ENCODE results near the gene OLR1. TPM values are rescaled to one million over a fixed set of nuclear protein-coding genes. Genes with fewer than 3 reads are reported as not detected.
A peak's percentile ranks its signal among the peaks of the same experiment; 100 is the strongest.

Gene OLR1
- total RNA-seq, 1 donor from 2014 or later = not detected

DNA sequence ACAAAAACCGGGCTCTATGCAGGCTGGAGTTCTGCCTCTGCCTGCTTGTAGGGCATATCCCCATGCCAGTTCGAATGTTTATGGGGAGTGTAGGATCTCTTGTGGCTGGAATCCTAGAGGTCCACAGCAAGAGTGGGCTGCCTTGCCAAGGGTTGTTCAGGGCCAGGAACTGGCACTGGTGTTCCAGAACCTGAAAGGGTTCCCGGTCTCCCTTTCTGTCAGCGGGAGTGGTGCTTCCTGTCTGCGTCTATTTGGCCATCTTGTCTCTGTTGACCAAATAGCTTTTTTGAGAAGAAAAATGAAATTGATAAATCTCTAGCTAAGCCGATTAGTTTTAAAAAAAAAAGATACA lies 17.8 kb downstream of the OLR1 start:
- DNase-seq (ENCODE audit: low read depth) = no peak

DNA sequence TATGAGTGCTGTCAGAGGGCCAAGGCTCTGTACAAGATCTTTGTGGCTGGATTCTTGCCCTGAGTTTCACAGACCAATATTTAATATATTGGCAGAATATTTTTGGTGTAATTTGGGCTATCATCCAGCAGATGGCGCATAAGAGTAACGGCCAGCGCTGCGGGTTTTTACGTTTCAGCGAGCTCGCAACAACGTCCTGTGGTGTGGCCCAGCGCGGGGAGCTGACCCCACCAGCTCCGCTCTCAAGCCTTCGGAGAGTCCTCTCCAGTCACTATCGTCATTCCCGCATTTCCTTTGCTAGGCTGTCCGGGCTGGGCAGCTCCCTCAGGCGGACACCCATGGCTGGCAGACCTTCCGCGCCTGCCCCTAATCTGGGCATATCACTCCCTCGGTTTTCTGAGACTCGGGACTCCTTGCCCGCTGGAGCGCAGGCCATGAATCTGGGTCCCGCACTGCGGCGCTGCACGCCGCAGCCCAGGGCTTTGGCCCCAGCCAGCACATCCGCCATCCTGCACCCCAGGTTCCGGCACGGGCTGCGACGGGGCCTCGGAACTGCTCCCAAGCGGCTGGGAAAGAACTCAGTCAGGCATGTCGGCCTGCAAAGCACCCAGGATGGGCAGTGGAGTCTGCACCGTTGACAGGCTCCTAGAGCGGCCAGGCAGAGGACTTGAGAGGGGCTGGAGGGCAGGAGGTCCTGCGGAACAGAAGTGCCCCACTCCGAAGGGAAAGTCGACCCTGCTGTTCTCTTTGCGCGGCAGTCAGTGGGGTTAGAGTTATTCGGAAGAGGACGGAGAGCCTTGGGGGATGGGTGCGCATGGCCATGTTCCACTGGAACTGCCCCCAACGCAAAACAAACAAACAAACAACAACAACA lies 18.4 kb downstream of the OLR1 start:
- peak; percentile 75 for DNase-seq (ENCODE audit: low read depth)

DNA sequence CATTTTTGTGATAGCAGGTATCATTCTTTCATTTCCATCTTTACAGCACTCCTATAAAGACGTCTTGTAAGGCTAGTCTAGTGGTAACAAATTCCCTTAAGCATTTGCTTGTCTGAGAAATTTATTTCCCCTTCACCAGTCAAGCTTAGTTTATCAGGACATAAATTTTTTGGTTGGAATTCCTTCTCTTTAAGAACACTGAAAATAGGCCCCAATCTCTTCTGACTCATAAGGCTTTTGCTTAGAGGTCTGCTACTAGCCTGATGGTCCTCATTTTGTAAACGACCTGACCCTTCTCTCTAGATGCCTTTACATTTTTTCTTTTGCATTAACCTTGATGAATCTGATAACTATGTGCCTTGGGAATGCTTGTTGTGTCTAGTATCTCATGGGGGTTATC lies 20.3 kb downstream of the OLR1 start:
- DNase-seq (ENCODE audit: low read depth) = no peak

DNA sequence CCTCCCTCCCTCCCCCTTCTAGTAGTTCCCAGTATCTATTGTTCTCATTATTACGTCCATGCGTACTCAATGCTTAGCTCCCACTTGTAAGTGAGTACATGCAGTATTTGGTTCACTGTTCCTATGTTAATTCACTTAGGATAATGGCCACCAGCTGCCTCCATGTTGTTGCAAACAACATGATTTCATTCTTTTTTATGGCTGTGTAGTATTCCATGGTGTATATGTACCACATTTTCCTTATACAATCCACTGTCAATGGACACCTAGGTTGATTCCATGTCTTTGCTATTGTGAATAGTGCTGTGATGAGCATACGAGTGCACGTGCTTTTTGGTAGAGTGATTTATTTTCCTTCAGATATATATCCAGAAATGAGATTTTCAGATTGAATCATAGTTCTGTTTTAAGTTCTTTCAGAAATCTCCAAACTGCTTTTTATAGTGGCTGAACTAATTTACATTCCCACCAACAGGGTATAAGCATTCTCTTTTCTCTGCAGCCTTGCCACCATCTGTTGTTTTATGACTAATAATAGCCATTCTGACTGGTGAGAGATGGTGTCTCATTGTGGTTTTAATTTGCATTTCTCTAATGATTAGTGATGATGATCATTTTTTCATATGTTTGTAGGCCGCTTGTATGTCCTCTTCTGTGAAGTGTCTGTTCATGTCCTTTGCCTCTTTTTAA lies 24.1 kb downstream of the OLR1 start:
- DNase-seq (ENCODE audit: low read depth) = no peak

DNA sequence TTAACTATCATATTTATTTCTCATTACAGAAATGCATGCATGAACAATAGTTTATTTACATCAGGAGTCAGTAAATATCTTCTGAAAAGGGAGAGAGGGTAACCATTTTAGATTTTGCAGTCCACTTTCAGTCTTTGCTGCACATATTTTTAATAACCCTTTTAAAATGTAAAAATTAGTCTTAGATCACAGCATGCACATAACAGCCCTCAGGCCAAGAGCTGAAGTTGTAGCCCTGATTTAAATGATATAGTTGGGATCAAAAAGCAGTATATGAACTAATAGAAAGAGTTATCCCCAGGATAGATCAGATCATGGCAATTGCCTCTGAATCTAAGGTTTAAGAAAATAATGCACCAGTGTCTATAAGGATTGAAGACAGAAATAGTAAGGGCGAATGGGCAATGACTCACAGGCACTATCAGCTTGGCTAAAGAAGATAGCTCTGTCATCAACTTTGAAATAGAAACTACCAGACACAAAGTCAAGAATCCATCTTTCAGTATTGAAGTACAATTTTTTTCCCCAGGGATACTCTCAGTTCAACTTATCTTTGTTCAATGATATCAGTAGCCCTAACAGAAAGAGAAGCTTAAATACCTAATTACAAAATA lies 28.8 kb downstream of the OLR1 start:
- DNase-seq (ENCODE audit: low read depth) = peak; percentile 34

DNA sequence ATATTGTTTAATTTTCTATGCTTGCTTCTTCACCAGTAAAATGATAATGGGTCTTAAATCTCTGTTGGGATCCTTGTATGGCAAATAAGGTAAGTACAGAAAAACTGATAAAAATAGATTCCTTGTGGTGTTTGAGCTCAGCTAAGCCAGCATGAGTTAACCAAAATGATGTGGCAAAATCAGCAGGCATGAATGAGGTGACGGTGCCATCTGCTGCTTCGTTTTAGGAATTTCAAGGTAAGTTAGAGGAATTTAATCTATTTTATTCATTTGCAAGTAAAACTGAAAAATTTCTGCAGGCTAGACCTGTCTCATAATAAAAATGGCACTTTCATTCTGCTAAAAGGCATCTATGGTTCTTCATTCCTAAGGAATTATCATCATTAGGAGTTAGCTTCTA lies 31.9 kb downstream of the OLR1 start:
- peak; percentile 49 for DNase-seq (ENCODE audit: low read depth)

DNA sequence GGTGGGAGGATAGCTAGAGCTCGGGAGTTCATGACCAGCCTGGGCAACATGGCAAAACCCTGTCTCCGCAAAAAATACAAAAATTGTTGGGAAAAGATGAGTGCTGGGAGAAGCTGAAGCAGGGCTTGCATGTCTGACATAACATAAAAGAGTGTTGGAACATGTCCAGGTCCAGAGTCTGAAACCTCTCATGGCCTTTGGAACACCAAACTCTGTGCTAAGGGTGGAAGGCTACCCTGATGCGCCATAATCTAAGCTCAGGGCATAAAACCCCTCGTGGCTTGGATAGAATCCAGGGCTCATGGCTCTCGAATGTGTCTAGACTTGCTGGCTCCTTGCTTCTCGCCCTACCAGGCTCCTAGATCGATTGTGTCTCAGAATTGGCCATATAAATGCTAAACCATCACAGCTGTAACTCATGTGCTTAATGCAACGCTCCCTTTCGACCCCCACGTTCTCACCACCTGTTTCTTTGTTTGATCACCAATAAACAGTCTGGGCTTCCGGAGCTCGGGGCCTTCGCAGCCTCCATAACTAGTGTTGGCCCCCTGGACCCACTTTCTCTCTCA lies 35.2 kb downstream of the OLR1 start:
- no peak for DNase-seq (ENCODE audit: low read depth)

DNA sequence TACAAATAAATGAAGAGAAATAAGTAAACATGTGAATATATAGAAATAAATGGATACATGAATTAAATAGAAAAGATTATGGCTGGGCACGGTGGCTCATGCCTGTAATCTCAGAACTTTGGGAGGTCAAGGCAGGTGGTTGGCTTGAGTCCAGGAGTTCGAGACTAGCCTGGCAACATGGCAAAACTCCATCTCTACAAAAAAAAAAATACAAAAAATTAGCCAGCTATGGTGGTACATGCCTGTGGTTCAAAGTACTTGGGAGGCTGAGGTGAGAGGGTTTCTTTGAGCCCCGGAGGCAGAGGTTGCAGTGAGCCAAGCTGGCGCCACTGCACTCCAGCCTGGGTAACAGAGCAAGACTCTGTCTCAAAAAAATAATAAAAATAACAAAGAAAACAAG lies 36.8 kb downstream of the OLR1 start:
- DNase-seq (ENCODE audit: low read depth) = no peak

DNA sequence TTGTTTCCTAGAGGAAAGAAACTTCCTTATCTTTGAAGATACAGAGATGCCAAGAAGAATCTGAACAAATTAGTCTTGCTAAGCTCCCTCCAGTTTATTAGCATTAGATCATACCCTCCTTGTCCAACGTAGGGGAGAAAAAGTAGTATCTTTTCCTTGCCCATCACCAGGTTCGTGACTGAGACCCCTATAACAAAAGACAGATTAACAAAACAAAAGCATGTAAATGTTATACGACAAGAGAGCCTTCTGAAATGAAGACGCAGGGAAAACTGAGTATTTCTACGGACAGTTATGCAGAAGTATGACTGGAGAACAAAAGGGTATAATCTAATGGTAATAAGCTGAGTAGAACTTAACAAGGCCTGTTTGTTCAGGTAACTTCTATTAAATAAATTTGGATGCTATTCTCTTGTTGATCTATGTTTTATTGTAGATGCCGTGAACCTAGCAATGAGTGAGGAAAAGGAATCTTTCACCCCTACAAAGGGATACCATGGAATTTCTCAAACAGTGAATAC lies 39.0 kb downstream of the OLR1 start:
- DNase-seq (ENCODE audit: low read depth) = no peak

DNA sequence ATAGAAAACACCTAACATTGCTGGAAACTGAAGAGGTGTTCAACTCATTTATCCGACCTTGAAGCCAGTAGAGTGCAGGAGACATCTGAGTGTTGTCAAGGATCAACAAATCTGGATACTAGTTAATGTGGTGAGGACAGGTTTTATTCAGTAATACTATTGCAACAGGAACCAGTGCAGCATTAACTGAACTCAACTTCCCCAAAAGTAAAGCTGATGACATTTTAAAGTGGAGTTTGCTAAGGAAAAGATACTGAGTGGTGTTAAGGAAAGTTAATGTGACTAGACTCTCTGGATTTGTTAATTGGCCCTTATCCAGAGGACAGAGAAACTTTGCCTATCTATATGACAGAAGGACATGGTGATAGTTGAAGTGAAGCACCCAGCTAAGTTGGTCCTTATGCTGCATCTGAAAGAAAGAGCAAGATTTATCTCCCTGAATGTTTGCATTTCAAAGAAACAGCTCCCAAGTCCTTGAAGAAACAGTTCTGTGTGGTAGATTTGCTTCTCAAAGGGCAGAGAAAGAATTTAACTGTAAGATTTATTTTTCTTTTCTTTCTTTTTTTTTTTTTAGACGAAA lies 40.7 kb downstream of the OLR1 start:
- DNase-seq (ENCODE audit: low read depth) = no peak

DNA sequence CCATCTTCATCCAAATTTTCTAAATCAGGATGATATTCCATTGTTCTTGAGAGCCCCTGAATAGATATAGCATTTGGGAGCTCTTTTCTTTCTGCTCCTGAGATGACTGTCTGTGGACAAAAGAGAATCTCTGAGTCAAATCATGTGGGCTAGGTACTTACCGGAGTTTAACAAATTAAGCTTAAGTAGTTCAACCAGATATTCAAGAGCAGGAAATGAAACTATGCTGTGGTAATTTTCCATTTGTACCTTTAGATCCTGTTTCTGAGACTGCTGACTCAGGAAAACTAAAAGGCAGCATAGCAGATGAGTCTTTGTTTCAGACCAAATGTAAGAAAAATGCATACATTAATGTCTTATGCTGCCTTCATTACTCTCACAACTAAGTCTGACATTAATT lies 41.9 kb downstream of the OLR1 start, which contains the start of gene CLEC7A:
Gene CLEC7A (minus strand): TSS at position 158 of the 400 bp plus-strand sequence. CDS start 117 bp downstream, at position 41.
- no peak for DNase-seq (ENCODE audit: low read depth)

DNA sequence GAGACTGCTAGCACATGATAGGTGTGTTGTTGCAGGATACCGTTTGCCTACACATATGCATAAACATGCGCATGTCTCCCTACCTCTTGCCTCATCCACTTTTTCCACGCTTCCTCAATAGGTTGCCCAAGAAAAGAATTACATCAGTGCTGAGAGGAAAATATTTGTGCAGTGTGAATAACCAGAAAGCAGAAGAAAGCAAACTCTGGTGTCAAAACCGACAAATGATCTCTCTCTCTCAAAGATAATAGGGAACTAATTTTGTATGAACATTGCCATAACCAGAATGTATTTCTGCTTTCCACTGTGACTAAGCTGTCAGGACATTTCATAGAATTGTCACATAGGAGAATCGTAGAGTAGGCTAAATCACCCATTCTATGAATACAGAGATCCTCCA lies 43.2 kb downstream of the OLR1 start:
- DNase-seq (ENCODE audit: low read depth) = no peak

DNA sequence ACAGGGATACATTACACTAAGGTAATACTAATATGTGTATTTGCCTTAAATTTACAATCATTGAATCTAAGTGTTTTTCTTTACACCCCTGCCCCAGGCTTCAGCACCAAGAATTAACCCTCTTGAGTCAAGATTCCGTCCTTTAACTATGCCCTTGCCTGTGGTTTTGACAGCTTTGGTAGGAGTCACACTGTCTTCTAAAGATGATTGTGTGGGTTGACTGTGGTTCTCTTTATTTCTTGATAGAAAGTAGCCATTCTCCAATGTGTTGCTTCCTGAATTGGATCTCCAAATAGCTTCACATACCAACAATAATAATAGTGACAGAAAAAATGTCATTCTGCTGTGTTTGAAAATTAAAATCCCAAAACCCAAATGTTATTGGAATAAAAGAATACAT lies 45.5 kb downstream of the OLR1 start:
- no peak for DNase-seq (ENCODE audit: low read depth)

DNA sequence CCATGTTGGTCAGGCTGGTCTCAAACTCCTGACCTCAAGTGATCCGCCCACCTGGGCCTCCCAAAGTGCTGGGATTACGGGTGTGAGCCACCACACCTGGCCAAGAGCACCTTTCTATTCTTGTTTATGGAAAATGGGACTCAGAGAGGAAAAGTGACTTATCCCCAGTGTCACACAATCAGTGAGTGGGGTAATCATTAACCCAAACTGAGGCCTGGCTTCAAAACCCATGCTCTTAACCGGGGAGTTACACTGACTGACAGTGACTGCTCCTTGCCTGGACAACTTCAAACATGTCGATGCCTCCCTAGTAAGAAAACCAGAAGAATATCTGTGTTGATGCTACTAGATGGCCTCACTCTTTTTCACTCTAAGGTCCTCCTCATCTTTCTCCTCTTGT lies 49.2 kb downstream of the OLR1 start:
- DNase-seq (ENCODE audit: low read depth) = no peak

DNA sequence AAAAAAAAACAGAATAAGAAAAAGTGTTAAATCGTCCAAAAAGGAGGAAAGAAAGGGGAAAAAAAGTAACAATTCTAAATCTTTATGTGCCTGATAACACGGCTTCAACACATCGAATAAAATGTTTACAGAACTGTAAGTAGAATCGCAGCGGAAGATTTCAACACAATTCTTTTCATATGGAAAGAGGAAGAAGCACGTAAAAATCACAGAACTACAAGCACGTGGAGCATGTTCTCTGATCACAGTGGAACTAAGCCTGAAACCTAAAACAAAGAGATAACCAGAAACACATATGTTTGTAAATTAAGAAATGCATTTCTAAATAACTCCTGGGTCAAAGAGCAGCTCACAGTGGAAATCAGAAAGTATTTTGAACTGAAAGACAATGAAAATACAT lies 50.7 kb downstream of the OLR1 start:
- DNase-seq (ENCODE audit: low read depth) = no peak

DNA sequence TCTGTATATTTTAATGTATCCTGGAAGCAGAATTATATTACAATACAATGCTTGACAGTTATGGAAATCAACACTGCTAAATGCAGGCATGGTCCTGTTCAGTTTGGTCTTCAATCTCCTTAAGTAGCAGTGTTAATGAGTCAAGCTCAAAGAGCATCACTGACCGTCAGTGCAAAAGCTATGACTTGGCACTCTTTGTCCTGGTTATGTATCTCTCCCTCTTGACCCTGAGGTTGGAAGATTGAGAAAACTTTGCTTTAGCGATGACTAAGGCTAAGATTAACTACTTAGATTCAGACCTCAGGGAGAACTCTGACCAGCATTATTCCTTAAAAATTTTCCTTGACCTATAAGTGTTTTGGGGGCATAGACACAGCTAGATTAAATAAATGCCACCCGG lies 52.9 kb downstream of the OLR1 start:
- DNase-seq (ENCODE audit: low read depth) = no peak

DNA sequence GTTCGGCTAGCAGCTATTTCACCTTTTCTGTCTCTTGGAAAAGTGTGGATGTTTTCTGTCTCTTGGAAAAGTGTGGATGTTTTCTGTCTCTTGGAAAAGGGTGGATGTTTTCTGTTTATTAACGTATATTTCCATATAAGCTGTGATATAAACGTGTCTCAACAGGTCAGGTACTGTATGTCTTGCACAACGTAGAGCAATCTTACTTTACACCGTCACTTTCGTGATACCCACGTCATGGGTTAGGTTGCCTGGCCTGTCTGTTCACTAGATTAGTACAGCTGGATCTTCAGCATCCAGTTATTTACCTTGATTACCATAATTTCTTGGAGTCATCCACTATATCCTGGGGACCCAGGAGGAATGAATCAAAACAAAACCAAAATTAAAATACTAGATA lies 56.0 kb downstream of the OLR1 start:
- DNase-seq (ENCODE audit: low read depth) = no peak

DNA sequence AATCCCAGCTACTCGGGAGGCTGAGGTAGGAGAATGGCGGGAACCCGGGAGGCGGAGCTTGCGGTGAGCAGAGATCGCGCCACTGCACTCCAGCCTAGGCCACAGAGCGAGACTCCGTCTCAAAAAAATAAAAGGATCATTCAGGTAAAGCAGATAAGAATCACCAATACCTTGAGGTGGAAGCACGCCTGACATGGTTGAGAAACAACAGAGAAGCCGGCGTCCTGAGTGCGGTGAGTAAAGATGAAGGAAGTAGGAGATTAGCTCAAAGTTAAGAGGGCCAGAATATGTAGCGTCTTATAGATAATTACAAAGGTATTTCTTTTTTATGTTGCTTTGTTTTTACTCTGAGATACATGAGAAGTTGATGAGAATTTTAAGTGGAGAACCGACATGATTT lies 56.6 kb downstream of the OLR1 start:
- DNase-seq (ENCODE audit: low read depth) = no peak

DNA sequence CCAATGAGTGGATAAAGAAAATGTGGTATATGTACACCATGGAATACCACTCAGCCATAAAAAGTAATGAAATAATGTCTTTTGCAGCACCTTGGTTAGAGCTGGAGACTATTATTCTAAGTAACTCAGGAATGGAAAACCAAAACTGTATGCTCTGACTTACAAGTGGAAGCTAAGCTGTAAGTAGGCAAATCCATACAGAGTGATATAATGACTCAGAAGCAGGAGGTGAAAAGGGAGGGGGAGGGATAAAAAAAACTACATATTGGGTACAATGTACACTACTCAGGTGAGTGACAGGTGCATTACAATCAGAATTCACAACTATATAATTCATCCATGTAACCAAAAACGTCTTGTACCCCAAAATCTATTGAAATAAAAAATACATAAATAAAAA lies 58.0 kb downstream of the OLR1 start:
- no peak for DNase-seq (ENCODE audit: low read depth)

DNA sequence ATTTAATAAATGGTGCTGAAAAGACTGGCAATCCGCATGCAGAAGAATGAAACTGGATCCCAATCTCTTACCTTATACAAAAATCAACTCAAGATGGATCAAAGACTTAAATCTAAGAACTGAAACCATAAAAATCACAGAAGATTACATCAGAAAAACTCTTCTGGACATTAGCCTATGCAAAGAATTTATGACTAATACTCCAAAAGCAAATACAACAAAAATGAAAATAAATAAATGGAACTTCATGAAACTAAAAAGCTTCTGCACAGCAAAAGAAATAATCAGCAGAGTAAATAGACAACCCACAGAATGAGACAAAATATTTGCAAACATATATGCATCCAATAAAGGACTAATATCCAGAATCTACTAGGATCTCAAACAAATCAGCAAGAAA lies 58.9 kb downstream of the OLR1 start:
- no peak for DNase-seq (ENCODE audit: low read depth)

DNA sequence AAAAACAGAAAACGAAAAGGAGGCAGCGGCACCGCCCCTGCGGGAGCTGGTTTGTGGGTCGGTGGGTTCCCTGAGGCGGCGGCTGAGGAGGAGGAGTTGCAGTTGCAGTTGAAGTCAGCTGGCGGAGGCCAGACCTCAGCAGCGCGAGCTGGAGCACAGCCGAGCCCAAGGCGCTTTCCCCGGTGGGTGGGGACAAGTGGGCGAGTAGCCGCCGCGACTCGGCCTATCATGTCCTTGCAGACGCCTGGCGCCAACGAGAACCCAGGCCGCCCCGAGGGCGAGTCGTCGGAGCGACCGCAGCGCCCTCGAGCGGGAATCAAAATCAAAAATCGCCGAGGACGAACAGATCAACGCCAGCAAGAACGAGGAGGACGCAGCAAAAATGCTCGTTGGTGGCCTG lies 60.5 kb downstream of the OLR1 start:
- DNase-seq (ENCODE audit: low read depth) = no peak

Data from myocyte (in vitro differentiated cells).